Measurements from ENCODE around the gene TUFT1. TPM values are rescaled to one million over a fixed set of nuclear protein-coding genes. Genes with fewer than 3 reads are reported as not detected.

The TUFT1 gene
- total and polyA plus RNA-seq, 2 of the 8 experiments (the other 6 are each of a cell fraction or from before 2014, with no cell fraction given), result 7.3 to 10.4 TPM

GRCh38 chr1:151518431-151518830, 21.7 kb upstream of the TUFT1 start:
- Histone ChIP-seq H3K18ac (ENCODE audit: extremely low read depth, low read length) (no peak overlapping the region), H3K4me3 (ENCODE audit: extremely low read depth in 1 of 4, insufficient read depth in 2 of 4, low read depth in 3 of 4, low read length in 4 of 4) (no peak overlapping the region), H3K4ac (replicated peaks; ENCODE audit: insufficient read length, low read depth, low read length) (no peak overlapping the region), H3K23ac (ENCODE audit: insufficient read length) (no peak overlapping the region), H3K9me3 (ENCODE audit: insufficient read depth in 2 of 2, low read depth in 1 of 2, low read length in 1 of 2) (no peaks in the 10 kb centered on the region), H3K79me1 (ENCODE audit: low read depth, low read length) (peaks cover 14% of the 10 kb centered on the region), H3K23me2 (ENCODE audit: low read depth, low read length) (peaks cover under 1% of the 10 kb centered on the region; the same call in 1 of the 2 replicates), H3K79me2 (ENCODE audit: control insufficient read depth in 1 of 2, insufficient read depth in 2 of 2, low read length in 2 of 2) (peaks cover 0 to 38% of the 10 kb centered on the region in 2 experiments; a peak in 2 of 4 replicates), H4K5ac (ENCODE audit: insufficient read length, low read depth, low read length) (no peak overlapping the region), H3K27me3 (replicated peaks in 1 of 4; ENCODE audit: control insufficient read depth in 3 of 4, extremely low read depth in 1 of 4, insufficient read depth in 3 of 4, low read length in 3 of 4) (0 out of 7 replicates have a peak, but pooled peaks cover 0 to 3% (median 0%) of the 10 kb centered on the region in 4 experiments), H3K56ac (replicated peaks; ENCODE audit: insufficient read length, low read depth, low read length) (no peak overlapping the region), H3K4me2 (ENCODE audit: insufficient read depth in 1 of 2, low read depth in 2 of 2, low read length in 2 of 2) (no peak overlapping the region), H3K36me3 (ENCODE audit: control insufficient read depth in 2 of 4, insufficient read depth in 4 of 4, low read length in 3 of 4) (peaks cover 13 to 30% (median 27%) of the 10 kb centered on the region in 4 experiments; a peak in 7 of 8 replicates), H3K27ac (ENCODE audit: low read depth, low read length) (no peak overlapping the region), H2BK5ac (ENCODE audit: low read depth, low read length) (no peak overlapping the region), H4K8ac (ENCODE audit: extremely low read depth, insufficient read depth, low read length) (no peak overlapping the region), H3K4me1 (replicated peaks in 1 of 4; ENCODE audit: control insufficient read depth in 3 of 4, insufficient read depth in 4 of 4, low read length in 3 of 4) (peaks cover 12 to 21% (median 15%) of the 10 kb centered on the region in 4 experiments), H3K9ac (replicated peaks in 1 of 4; ENCODE audit: extremely low read depth in 1 of 4, low read depth in 3 of 4, low read length in 3 of 4) (no peak overlapping the region), H2AK5ac (ENCODE audit: low read depth, low read length) (no peak overlapping the region), H4K20me1 (replicated peaks in 1 of 2; ENCODE audit: control insufficient read depth in 1 of 2, insufficient read depth in 2 of 2, low read length in 2 of 2) (peaks cover 0 to 4% of the 10 kb centered on the region in 2 experiments), H2BK15ac (ENCODE audit: low read length) (no peak overlapping the region), H2AFZ (ENCODE audit: low read length) (no peak overlapping the region), H3K14ac (ENCODE audit: insufficient read length) (no peak overlapping the region), H2BK12ac (ENCODE audit: low read depth, low read length) (no peak overlapping the region), H4K91ac (replicated peaks; ENCODE audit: insufficient read length, low read length) (no peak overlapping the region), H2BK120ac (replicated peaks; ENCODE audit: low read depth, low read length) (no peak overlapping the region), H2BK20ac (ENCODE audit: low read length) (no peak overlapping the region)
- DNase-seq (ENCODE audit: low read depth in 1 of 2, low spot score in 2 of 2) (no peak), FAIRE-seq (no peak)
- ChIA-PET CTCF (ENCODE audit: partially characterized antibody) (interaction anchor here (1.6 to 6.1 kb wide), 2 partner anchors 15 to 74 kb away, joined by 5 to 54 read pairs; no protein-coding TSS in a partner anchor), POLR2A (ENCODE audit: partially characterized antibody) (interaction anchor here (1.1 to 17.1 kb wide), 2 partner anchors 19 to 24 kb away, joined by 3 to 283 read pairs; partner anchors contain the start of gene TUFT1)
- 90% methylated on average over 12 of the region's 12 CpGs; no CpG with 5 or more reads in 1 of the 2 experiments for WGBS, 2 experiments (ENCODE audit: extremely low coverage in 1 of 2, insufficient coverage in 1 of 2, insufficient read length in 1 of 2, insufficient replicate concordance in 2 of 2, low coverage in 1 of 2, low lambda C conversion rate in 2 of 2, missing lambda C conversion rate in 1 of 2)
- TF ChIP-seq GABPA (IDR thresholded peaks at IDR 0.05; ENCODE audit: borderline replicate concordance, insufficient read depth, low read length), result no peak
- no peak for TF ChIP-seq KDM1A (IDR thresholded peaks at IDR 0.05; ENCODE audit: borderline replicate concordance, low read length)
- TF ChIP-seq EP300 (IDR thresholded peaks at IDR 0.05; ENCODE audit: borderline replicate concordance in 1 of 2, low read depth in 2 of 2, low read length in 2 of 2), result no peak
- no peak for TF ChIP-seq MAX (IDR thresholded peaks at IDR 0.05)
- TF ChIP-seq ASH2L (IDR thresholded peaks at IDR 0.05; ENCODE audit: low read length), result no peak
- no peak for TF ChIP-seq SIN3A (conservative IDR thresholded peaks at IDR 0.05 in 1 of 2, IDR thresholded peaks at IDR 0.05 in 1 of 2; ENCODE audit: low read depth in 1 of 2, low read length in 2 of 2)
- no peak for TF ChIP-seq SIX5 (IDR thresholded peaks at IDR 0.05; ENCODE audit: low read depth, low read length)
- TF ChIP-seq HDAC2 (IDR thresholded peaks at IDR 0.05; ENCODE audit: borderline replicate concordance in 1 of 2, low read depth in 2 of 2, low read length in 2 of 2), result no peak
- no peak for TF ChIP-seq EZH2 (IDR thresholded peaks at IDR 0.05; ENCODE audit: low read depth, low read length, severe bottlenecking)
- TF ChIP-seq NANOG (IDR thresholded peaks at IDR 0.05; ENCODE audit: insufficient read depth, low read depth, low read length, poor library complexity, severe bottlenecking), result no peak
- TF ChIP-seq CBX5 (IDR thresholded peaks at IDR 0.05; ENCODE audit: low read depth, low read length), result no peak
- no peak for TF ChIP-seq CBX8 (IDR thresholded peaks at IDR 0.05; ENCODE audit: borderline replicate concordance, low read depth, low read length)
